ENCODE data around the gene FAIM2. TPM values are rescaled to one million over a fixed set of nuclear protein-coding genes. Genes with fewer than 3 reads are reported as not detected.

Gene FAIM2
- total RNA-seq, 2 experiments from 2014 or later = not detected

DNA sequence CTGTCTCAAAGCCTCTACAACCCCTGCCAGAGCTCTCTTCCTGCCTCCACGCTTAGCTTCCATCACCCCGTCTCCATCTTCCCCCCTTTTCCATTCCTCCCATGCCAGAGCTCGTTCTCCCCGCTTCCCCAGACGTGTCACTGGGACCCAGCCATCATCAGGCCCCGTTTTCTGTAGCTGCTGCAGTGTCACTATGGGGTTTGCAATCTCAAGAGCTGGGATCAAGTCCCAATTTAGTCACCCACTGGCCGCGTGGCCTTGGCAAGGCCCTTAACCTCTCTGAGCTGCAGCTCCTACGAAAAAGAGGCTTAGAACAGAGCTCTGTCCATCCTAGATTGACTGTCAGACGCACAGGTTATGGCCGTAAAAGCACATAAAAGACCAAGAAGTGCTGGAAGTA is 901 bp upstream of the FAIM2 start:
- DNase-seq = no peak
- intact Hi-C loops (cut with DNase I, micrococcal nuclease) = no loop called here
- Histone ChIP-seq H3K4me3 (ENCODE audit: low read length) (no peak overlapping the region), H3K9me3 (ENCODE audit: control insufficient read depth in 1 of 2, insufficient read depth in 1 of 2, low read length in 2 of 2) (no peaks in the 10 kb centered on the region), H3K4me1 (ENCODE audit: insufficient read depth, low read length) (peaks cover 14% of the 10 kb centered on the region), H3K27ac (ENCODE audit: low read depth in 1 of 2, low read length in 2 of 2) (no peak overlapping the region), H3K36me3 (ENCODE audit: insufficient read depth, low read length) (no peaks in the 10 kb centered on the region), H3K27me3 (ENCODE audit: control insufficient read depth in 1 of 2, insufficient read depth in 2 of 2, low read length in 2 of 2) (no peaks in the 10 kb centered on the region)
- no peaks in the 10 kb centered on the region for H3K9me3 Mint-ChIP-seq
- no peak for ATAC-seq (ENCODE audit: poor library complexity)
- CTCF ChIA-PET = interaction anchor here (1.8 kb wide), 1 partner anchor 41 kb away, joined by 5 read pairs; no protein-coding TSS in a partner anchor
- no peaks in the 10 kb centered on the region for H3K36me3 Mint-ChIP-seq (ENCODE audit: low read depth)
- TF ChIP-seq, protein P1, sequence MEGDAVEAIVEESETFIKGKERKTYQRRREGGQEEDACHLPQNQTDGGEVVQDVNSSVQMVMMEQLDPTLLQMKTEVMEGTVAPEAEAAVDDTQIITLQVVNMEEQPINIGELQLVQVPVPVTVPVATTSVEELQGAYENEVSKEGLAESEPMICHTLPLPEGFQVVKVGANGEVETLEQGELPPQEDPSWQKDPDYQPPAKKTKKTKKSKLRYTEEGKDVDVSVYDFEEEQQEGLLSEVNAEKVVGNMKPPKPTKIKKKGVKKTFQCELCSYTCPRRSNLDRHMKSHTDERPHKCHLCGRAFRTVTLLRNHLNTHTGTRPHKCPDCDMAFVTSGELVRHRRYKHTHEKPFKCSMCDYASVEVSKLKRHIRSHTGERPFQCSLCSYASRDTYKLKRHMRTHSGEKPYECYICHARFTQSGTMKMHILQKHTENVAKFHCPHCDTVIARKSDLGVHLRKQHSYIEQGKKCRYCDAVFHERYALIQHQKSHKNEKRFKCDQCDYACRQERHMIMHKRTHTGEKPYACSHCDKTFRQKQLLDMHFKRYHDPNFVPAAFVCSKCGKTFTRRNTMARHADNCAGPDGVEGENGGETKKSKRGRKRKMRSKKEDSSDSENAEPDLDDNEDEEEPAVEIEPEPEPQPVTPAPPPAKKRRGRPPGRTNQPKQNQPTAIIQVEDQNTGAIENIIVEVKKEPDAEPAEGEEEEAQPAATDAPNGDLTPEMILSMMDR (IDR thresholded peaks at IDR 0.05) = no peak
- H3K4me3 Mint-ChIP-seq = peak overlapping the region; percentile 88
- peaks cover 15% of the 10 kb centered on the region for H3K27me3 Mint-ChIP-seq
- POLR2A ChIA-PET = no interaction called here
- H3K27ac Mint-ChIP-seq = no peak overlapping the region
- peaks cover 5% of the 10 kb centered on the region for H3K4me1 Mint-ChIP-seq (ENCODE audit: low read depth)

DNA sequence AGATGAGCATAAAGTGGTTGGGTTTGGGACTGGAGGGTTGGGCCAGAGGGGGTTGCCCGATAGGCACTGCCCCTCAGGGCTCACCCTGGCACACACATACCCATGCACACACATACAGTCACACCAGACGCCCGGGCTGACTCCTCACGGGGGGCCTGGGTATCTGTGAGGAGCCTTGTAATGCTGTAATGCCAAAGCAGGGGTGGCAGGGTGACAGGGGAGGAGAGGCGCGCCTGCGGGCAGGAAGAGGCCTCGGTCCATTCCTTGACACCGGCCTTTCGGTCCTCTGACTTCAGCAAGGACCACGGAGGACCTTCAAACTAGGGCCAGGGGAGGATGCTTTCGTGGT is 375 bp downstream of the FAIM2 start:
- POLR2A ChIA-PET = no interaction called here
- TF ChIP-seq, protein P1 (IDR thresholded peaks at IDR 0.05) = no peak
- ATAC-seq (ENCODE audit: poor library complexity) = no peak
- no peak for DNase-seq
- H3K4me3 Mint-ChIP-seq = peak overlapping the region; percentile 71
- H3K9me3 Mint-ChIP-seq = no peaks in the 10 kb centered on the region
- Histone ChIP-seq H3K27me3 (ENCODE audit: control insufficient read depth in 1 of 2, insufficient read depth in 2 of 2, low read length in 2 of 2) (no peaks in the 10 kb centered on the region), H3K9me3 (ENCODE audit: control insufficient read depth in 1 of 2, insufficient read depth in 1 of 2, low read length in 2 of 2) (no peaks in the 10 kb centered on the region), H3K36me3 (ENCODE audit: insufficient read depth, low read length) (no peaks in the 10 kb centered on the region), H3K4me3 (ENCODE audit: low read length) (peak overlapping the region; percentile 47), H3K27ac (ENCODE audit: low read depth in 1 of 2, low read length in 2 of 2) (no peak overlapping the region), H3K4me1 (ENCODE audit: insufficient read depth, low read length) (peaks cover 14% of the 10 kb centered on the region)
- no peak overlapping the region for H3K27ac Mint-ChIP-seq
- intact Hi-C loops (cut with DNase I, micrococcal nuclease) = no loop called here
- peaks cover 5% of the 10 kb centered on the region for H3K4me1 Mint-ChIP-seq (ENCODE audit: low read depth)
- CTCF ChIA-PET = no interaction called here
- peaks cover 15% of the 10 kb centered on the region for H3K27me3 Mint-ChIP-seq
- no peaks in the 10 kb centered on the region for H3K36me3 Mint-ChIP-seq (ENCODE audit: low read depth)

DNA sequence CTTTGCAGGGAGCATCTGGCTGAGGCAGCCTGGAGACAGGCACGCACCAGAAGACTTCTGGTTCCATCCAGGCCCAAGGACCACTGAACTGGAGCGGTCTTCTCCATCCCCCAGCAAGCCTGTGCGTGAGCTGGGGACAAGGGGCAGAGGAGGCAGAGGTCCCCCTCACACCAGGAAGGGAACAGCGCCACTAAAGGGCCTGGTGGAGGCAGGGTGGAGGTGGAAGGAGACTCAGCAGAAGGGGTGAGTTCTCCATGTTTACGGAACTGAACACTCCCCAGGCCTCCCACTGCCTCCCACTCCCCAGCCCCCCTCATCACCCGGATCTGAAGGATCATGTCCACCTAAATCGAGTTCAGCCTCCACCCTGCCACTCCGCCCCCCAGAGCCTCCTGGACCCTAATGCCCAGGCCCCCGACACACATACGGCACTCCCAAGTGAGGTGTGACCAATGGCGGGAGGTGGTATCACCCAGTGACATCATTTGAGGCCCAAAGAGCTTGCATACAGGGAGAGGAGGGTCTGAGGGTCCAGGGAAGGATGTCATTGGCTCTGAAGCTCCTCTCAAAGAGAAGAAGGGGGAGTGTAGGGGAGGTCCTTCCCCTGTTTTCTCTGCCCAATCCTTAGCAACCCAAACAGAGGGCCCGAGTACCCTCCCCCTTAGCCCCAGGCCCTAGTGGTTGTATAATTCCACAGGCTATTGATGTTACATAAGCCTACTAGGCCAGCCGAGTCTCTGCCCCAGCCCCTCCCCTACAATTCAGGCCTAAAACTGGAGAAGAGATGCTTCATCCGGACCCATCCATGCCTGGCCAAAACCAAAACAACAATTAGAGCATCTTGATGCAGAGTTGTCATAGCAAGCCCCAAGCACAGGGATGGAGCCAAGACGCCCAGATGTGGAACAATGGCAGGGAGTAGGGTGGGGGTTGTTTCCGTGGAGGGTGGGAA is 1.0 kb downstream of the FAIM2 start:
- no peaks in the 10 kb centered on the region for H3K9me3 ChIP-seq (ENCODE audit: control insufficient read depth in 1 of 2, insufficient read depth in 1 of 2, low read length in 2 of 2)
- H3K27ac ChIP-seq (ENCODE audit: low read depth in 1 of 2, low read length in 2 of 2) = no peak overlapping the region
- ATAC-seq (ENCODE audit: poor library complexity) (no peak), DNase-seq (no peak)
- Mint-ChIP-seq H3K27ac (no peak overlapping the region), H3K27me3 (peaks cover 15% of the 10 kb centered on the region), H3K4me1 (ENCODE audit: low read depth) (peaks cover 5% of the 10 kb centered on the region), H3K36me3 (ENCODE audit: low read depth) (no peaks in the 10 kb centered on the region), H3K4me3 (peak overlapping the region; percentile 71), H3K9me3 (no peaks in the 10 kb centered on the region)
- TF ChIP-seq, protein P1 (IDR thresholded peaks at IDR 0.05) = no peak
- H3K4me3 ChIP-seq (ENCODE audit: low read length) = no peak overlapping the region
- H3K36me3 ChIP-seq (ENCODE audit: insufficient read depth, low read length) = no peaks in the 10 kb centered on the region
- H3K27me3 ChIP-seq (ENCODE audit: control insufficient read depth in 1 of 2, insufficient read depth in 2 of 2, low read length in 2 of 2) = no peaks in the 10 kb centered on the region
- ChIA-PET CTCF (no interaction called here), POLR2A (no interaction called here)
- H3K4me1 ChIP-seq (ENCODE audit: insufficient read depth, low read length) = peaks cover 14% of the 10 kb centered on the region
- intact Hi-C loops (cut with DNase I, micrococcal nuclease) = no loop called here
